ENCODE measurements around the gene HLF.

GRCh38 chr17:55334881-55335540 lies 70.3 kb downstream of the HLF start:
- TF ChIP-seq POLR2A (IDR thresholded peaks at IDR 0.05; ENCODE audit: low read depth, low read length) (no peak), CTCF (conservative IDR thresholded peaks at IDR 0.05; ENCODE audit: low read depth, low read length) (no peak), MAZ (IDR thresholded peaks at IDR 0.05; ENCODE audit: borderline replicate concordance, low read depth, low read length) (no peak)

Data from IMR-90 (cell line).